SU-DHL-6 (cell line): ENCODE data around the gene BTNL2.

ENCODE experiments used
- EZH2phosphoT487 ChIP-seq: fragments of 200-600 bp; sonication (generic), shearing (Covaris generic); conservative IDR thresholded peaks from 2 replicates; pipeline ENCODE4 v1.6.1; 2018; ENCODE audit warnings: mild to moderate bottlenecking, antibody characterized with exemption, low read length, moderate library complexity, mixed read lengths
- TF ChIP-seq, protein P1 (sequence below): fragments of 200-600 bp; sonication (generic); IDR thresholded peaks from one replicate; pipeline ENCODE4 v1.5.1; 2017; ENCODE audit warnings: antibody characterized with exemption, mild to moderate bottlenecking, low read length, moderate library complexity; ENCODE audit not compliant: insufficient read depth, poor library complexity, severe bottlenecking

DNA sequence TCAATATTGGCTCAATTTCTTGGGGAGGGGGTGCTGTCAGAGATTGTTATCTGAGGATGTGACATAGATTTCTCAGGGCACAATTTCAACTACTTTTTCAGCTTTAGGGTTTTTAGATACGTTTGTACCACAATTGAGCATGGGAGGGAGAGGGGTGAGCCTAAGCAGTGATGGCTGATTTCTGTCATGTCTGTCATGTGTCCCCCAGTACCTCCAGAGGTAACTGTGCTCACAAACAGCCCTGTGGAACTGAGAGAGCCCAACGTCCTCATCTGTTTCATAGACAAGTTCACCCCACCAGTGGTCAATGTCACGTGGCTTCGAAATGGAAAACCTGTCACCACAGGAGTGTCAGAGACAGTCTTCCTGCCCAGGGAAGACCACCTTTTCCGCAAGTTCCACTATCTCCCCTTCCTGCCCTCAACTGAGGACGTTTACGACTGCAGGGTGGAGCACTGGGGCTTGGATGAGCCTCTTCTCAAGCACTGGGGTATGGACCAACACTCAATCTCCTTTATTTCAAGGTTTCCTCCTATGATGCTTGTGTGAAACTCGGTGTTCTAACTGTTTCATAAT lies 36.1 kb upstream of the BTNL2 start:
- TF ChIP-seq, protein P1, sequence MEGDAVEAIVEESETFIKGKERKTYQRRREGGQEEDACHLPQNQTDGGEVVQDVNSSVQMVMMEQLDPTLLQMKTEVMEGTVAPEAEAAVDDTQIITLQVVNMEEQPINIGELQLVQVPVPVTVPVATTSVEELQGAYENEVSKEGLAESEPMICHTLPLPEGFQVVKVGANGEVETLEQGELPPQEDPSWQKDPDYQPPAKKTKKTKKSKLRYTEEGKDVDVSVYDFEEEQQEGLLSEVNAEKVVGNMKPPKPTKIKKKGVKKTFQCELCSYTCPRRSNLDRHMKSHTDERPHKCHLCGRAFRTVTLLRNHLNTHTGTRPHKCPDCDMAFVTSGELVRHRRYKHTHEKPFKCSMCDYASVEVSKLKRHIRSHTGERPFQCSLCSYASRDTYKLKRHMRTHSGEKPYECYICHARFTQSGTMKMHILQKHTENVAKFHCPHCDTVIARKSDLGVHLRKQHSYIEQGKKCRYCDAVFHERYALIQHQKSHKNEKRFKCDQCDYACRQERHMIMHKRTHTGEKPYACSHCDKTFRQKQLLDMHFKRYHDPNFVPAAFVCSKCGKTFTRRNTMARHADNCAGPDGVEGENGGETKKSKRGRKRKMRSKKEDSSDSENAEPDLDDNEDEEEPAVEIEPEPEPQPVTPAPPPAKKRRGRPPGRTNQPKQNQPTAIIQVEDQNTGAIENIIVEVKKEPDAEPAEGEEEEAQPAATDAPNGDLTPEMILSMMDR, result no peak
- no peak for TF ChIP-seq EZH2phosphoT487
